IPS DF 4.7 (cell line): ENCODE measurements around the gene PODXL.
"Not testable (repeated sequence)": the region's sequence is repeated elsewhere in the genome, so short reads cannot be mapped to it uniquely, and the experiment has no call there.

Source experiments
- DNase-seq: peaks from one replicate; pipeline ENCODE4 v3.0.0-alpha.2; 2013; ENCODE audit warnings: low spot score; ENCODE audit errors: extremely low read depth

PODXL gene

GRCh38 chr7:131538071-131538812 lies 18.2 kb downstream of the PODXL start:
- no peak for DNase-seq

- no peak for DNase-seq
Measured at GRCh38 chr7:131537571-131537978, 18.9 kb downstream of the PODXL start.

GRCh38 chr7:131536361-131536849 lies 20.0 kb downstream of the PODXL start:
- no peak for DNase-seq

GRCh38 chr7:131533566-131534561 lies 22.6 kb downstream of the PODXL start:
- DNase-seq, result no peak

GRCh38 chr7:131533151-131533559 lies 23.3 kb downstream of the PODXL start:
- no peak for DNase-seq

GRCh38 chr7:131532570-131533091 lies 23.8 kb downstream of the PODXL start:
- no peak for DNase-seq

- DNase-seq, result no peak
Measured at GRCh38 chr7:131530137-131530536, 26.3 kb downstream of the PODXL start.

GRCh38 chr7:131529617-131530016 lies 26.8 kb downstream of the PODXL start:
- no peak for DNase-seq

- no peak for DNase-seq
Measured at GRCh38 chr7:131529179-131529578, 27.2 kb downstream of the PODXL start.

GRCh38 chr7:131527456-131527855 lies 29.0 kb downstream of the PODXL start:
- no peak for DNase-seq

- no peak for DNase-seq
Measured at GRCh38 chr7:131525820-131526219, 30.6 kb downstream of the PODXL start.

GRCh38 chr7:131524703-131525102 lies 31.7 kb downstream of the PODXL start:
- DNase-seq, result no peak

GRCh38 chr7:131524115-131524514 lies 32.3 kb downstream of the PODXL start:
- no peak for DNase-seq

- DNase-seq, result no peak
Measured at GRCh38 chr7:131522325-131522930, 34.0 kb downstream of the PODXL start.

- DNase-seq, result no peak
Measured at GRCh38 chr7:131521651-131522163, 34.7 kb downstream of the PODXL start.

- DNase-seq, result no peak
Measured at GRCh38 chr7:131518626-131519025, 37.8 kb downstream of the PODXL start.

GRCh38 chr7:131517218-131517923 lies 39.1 kb downstream of the PODXL start:
- DNase-seq, result no peak

- not testable (repeated sequence) for DNase-seq
Measured at GRCh38 chr7:131515471-131515870, 41.0 kb downstream of the PODXL start.

GRCh38 chr7:131513245-131514061 lies 43.0 kb downstream of the PODXL start:
- DNase-seq, result peak; percentile 71
